GM18505 (cell line): ENCODE results near the gene TBC1D4.

ENCODE experiments used
- ATAC-seq: cut with Tn5 transposase; IDR thresholded peaks from one replicate; pipeline ENCODE4 v1.9.1; 2021; ENCODE audit not compliant: unreplicated experiment
- POLR2A ChIP-seq: IDR thresholded peaks from 4 replicates; pipeline ENCODE4 v1.6.1; 2011; ENCODE audit warnings: borderline replicate concordance; ENCODE audit not compliant: insufficient read depth, insufficient read length; ENCODE audit errors: extremely low read depth

The TBC1D4 gene, protein sequence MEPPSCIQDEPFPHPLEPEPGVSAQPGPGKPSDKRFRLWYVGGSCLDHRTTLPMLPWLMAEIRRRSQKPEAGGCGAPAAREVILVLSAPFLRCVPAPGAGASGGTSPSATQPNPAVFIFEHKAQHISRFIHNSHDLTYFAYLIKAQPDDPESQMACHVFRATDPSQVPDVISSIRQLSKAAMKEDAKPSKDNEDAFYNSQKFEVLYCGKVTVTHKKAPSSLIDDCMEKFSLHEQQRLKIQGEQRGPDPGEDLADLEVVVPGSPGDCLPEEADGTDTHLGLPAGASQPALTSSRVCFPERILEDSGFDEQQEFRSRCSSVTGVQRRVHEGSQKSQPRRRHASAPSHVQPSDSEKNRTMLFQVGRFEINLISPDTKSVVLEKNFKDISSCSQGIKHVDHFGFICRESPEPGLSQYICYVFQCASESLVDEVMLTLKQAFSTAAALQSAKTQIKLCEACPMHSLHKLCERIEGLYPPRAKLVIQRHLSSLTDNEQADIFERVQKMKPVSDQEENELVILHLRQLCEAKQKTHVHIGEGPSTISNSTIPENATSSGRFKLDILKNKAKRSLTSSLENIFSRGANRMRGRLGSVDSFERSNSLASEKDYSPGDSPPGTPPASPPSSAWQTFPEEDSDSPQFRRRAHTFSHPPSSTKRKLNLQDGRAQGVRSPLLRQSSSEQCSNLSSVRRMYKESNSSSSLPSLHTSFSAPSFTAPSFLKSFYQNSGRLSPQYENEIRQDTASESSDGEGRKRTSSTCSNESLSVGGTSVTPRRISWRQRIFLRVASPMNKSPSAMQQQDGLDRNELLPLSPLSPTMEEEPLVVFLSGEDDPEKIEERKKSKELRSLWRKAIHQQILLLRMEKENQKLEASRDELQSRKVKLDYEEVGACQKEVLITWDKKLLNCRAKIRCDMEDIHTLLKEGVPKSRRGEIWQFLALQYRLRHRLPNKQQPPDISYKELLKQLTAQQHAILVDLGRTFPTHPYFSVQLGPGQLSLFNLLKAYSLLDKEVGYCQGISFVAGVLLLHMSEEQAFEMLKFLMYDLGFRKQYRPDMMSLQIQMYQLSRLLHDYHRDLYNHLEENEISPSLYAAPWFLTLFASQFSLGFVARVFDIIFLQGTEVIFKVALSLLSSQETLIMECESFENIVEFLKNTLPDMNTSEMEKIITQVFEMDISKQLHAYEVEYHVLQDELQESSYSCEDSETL (N-terminal part only)

GRCh38 chr13:75482070-75482819 lies at the start of gene TBC1D4:
Gene TBC1D4, minus strand, starts transcription at chr13:75482169. Its CDS starts 402 bp downstream, at chr13:75481767.
- peak; percentile 73 for ATAC-seq
- peak; percentile 50 for TF ChIP-seq POLR2A

GRCh38 chr13:75530549-75530961 lies 48.6 kb upstream of the TBC1D4 start:
- no peak for TF ChIP-seq POLR2A
- ATAC-seq = no peak

- ATAC-seq = no peak
- no peak for TF ChIP-seq POLR2A
Observed at GRCh38 chr13:75521956-75522355, 40.0 kb upstream of the TBC1D4 start.

DNA sequence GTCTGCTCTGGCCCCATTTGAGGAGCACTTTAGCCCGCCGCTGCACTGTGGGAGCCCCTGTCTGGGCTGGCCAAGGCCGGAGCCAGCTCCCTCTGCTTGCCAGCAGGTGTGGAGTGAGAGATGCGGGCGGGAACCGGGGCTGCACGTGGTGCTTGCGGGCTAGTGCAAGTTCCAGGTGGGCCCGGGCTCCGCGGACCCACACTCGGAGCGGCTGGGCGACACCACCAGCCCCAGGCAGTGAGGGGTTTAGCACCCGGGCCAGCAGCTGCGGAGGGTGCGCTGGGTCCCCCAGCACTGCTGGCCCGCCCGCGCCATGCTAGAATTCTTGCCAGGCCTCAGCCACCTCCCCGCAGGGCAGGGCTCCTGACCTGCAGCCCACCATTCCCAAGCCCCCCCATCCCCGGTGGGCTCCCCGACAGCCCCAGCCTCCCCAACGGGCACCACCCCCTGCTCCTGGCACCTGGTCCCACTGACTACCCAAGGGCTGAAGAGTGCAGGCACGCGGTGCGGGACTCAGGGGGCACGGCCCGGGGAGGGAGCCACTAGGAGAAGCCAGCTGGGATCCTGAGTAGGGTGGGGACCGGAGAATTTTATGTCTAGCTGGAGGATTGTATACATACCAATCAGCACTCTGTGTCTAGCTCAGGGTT lies 36.6 kb upstream of the TBC1D4 start:
- no peak for ATAC-seq
- no peak for TF ChIP-seq POLR2A

DNA sequence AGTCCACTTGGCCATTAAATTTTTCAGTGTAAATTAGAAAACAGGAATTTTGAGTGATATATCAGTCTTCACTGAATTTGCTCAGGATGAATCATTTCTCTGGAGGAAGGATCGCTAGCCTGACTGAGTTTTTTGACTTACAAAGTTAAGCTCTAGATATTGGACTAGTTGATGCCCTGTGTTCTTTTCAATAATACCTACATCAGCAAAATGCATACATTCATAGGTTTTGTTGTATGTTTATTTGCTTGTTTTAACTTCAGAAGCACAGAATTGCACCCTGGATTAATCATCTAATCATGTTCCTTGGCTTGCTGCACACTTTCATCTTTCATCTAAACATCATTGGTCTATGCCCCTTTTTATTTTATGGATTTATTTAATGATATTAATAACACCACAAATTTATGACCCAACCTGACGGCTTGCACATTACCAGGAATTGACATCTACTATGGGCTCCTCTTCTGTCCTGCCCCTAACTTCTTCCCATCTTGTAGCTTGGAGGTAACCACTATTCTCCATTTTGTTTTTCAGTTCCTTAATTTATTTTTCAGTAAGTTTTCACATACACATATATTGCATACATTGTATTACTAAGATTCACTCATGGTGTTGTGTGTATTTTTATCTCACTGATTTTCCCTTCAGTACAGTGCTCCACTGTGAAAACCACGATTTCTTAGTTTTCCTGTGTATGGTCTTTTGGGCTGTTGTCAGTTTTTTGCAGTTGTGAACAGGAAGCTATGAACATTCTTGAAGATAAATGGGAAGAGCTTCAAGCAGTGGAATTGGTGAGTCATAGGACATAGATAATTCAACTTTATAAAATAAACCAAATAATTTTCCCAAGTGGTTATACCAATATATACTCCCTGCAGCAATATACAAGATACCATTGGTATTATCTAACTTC lies 32.4 kb upstream of the TBC1D4 start:
- TF ChIP-seq POLR2A = no peak
- peak; percentile 34 for ATAC-seq

- no peak for ATAC-seq
- TF ChIP-seq POLR2A = no peak
Observed at GRCh38 chr13:75513271-75513670, 31.3 kb upstream of the TBC1D4 start.

DNA sequence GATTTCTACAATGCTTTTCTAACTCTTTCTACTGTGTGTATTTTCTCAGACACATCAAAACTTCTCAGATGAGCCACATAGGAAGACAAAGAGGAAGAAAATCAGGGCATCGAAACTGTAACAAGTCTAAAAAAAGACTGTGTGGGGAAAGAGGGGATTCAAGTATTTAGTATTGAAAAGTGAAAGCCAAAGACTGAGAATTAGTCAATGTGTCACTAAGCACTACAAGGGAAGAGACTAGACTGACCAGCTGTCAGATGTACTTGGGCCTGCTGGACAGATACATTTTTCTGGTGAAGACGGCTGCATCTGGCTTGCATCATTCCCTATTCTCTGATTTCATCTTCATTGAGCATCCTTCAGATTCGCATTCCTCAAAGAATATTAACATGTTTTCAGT lies 30.3 kb upstream of the TBC1D4 start:
- no peak for TF ChIP-seq POLR2A
- ATAC-seq = peak; percentile 84

DNA sequence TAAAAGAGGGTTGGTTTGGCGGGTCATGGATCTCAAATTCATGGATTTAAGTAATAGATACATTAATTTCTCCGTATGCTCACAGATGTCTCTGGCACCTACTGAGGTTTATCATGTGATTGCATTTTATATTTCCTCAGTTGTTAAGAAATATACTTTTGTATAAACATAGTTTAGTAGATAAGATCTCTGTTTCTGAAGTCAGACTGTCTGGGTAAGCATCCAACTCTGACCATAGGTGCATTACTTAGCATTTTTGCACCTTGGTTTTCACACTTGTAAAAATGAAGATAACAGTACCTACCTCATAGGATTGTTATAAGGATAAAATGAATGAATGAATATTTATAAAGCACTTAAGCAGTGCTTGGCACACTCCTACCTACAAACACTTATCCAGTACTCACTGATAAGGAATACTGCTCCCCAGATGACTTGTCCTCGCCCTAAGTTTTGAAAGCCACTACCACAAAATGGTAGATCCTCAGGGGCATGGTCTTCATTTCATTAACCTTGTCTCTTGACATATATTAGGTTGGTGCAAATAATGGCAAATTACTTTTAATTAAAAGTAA lies 29.2 kb upstream of the TBC1D4 start:
- no peak for ATAC-seq
- no peak for TF ChIP-seq POLR2A

DNA sequence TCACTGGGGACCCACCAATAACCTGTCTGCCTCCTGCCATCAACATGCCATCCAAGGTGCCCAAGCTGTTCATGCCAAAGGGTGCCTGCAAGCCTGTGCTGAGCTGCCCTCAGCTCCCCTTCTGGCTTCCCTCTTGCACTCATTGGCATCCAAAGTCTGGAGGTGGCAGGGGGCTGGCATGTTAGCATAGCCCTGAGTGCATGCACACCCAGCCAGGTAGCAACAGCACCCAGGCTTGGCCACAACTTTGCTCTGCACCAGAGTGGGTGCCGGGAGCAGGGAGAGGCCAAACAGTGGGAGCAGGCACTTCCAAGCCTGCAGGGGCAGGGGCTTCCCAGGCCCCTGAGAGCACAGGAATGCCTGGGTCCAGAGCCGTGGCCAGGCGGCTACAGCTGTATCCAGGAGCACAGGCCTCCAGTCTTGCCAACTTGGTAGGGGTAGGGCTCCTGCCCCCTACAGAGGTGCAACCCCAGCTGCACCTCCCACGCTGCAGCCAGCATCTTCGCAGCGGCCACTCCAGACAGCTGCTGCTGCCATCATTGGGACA lies 26.1 kb upstream of the TBC1D4 start:
- no peak for TF ChIP-seq POLR2A
- ATAC-seq = no peak

GRCh38 chr13:75507027-75508001 lies 25.3 kb upstream of the TBC1D4 start:
- TF ChIP-seq POLR2A = no peak
- ATAC-seq = no peak
